HCT116 (cell line): ENCODE results near the gene CADPS2. TPM values are rescaled to one million over a fixed set of nuclear protein-coding genes. Genes with fewer than 3 reads are reported as not detected.

Source experiments
- ATAC-seq: fragments of 200-7000 bp; cut with Tn5 transposase; 2 replicates; pipeline ENCODE4 v1.9.1; 2020; ENCODE audit warnings: mild to moderate bottlenecking, moderate library complexity
- BruUV-seq: library from RNA; stranded (reverse); fragments of 400-500 nt; replicated peaks from 2 replicates; lab custom pipeline; 2021; lab: Mats Ljungman, UMichigan
- CTCF ChIA-PET: fragments of 300-600 bp; sonication (Branson Sonifier 250); formaldehyde crosslinking; loops from one replicate; lab custom pipeline; 2021; ENCODE audit warnings: antibody characterized with exemption; lab: Charles Lee
- POLR2A ChIA-PET: fragments of 300-600, 350-600 bp; sonication (Branson Sonifier 250); formaldehyde crosslinking; loops from one replicate; lab custom pipeline; 2021; ENCODE audit warnings: antibody characterized with exemption; lab: Charles Lee
- RAD21 ChIA-PET, 2 experiments: fragments of 300-600 bp; sonication (Branson Sonifier 250); formaldehyde crosslinking; loops; one replicate each; lab custom pipeline; 2023; ENCODE audit warnings: low total read pairs in 2 of 2; ENCODE audit not compliant: uncharacterized antibody in 2 of 2, unreplicated experiment in 2 of 2, low non-redundant PET in 1 of 2; lab: Charles Lee
- DNase-seq: peaks from one replicate; pipeline ENCODE4 v3.0.0-alpha.2; 2010; ENCODE audit warnings: low read depth, low spot score
- H2AFZ ChIP-seq: fragments of 200-600 bp; shearing (Covaris generic), sonication (generic); 2 replicates; pipeline ENCODE4 v1.6.1; 2017; ENCODE audit warnings: low read depth, mixed run types, mixed read lengths, antibody characterized with exemption, low read length; ENCODE audit not compliant: poor library complexity, severe bottlenecking
- H3K27ac ChIP-seq: 2 replicates; pipeline ENCODE4 v1.5.1; 2012; ENCODE audit warnings: low read depth, low read length
- H3K27me3 ChIP-seq: fragments of 200-600 bp; sonication (generic); 2 replicates; pipeline ENCODE4 v1.6.1; 2016; ENCODE audit warnings: mixed run types, low read length, mixed read lengths; ENCODE audit not compliant: insufficient read depth
- H3K36me3 ChIP-seq, 2 experiments: fragments of 200-500 bp in 1 of 2; fragments of 200-600 bp in 1 of 2; sonication (Bioruptor generic) in 1 of 2; sonication (generic) in 1 of 2; 2 replicates each; pipeline versions ENCODE4 v1.5.1 to v1.6.1; 2014 to 2016; ENCODE audit warnings: low read length in 2 of 2, inconsistent platforms in 1 of 2, mixed read lengths in 1 of 2, mixed run types in 1 of 2; ENCODE audit not compliant: insufficient read depth in 2 of 2, control insufficient read depth in 1 of 2
- H3K4me1 ChIP-seq, 2 experiments: fragments of 200-600 bp in 1 of 2; sonication (generic) in 1 of 2; 2 replicates each; pipeline versions ENCODE4 v1.5.1 to v1.6.1; 2012 to 2017; ENCODE audit warnings: low read length in 2 of 2, inconsistent platforms in 1 of 2, mild to moderate bottlenecking in 1 of 2, mixed read lengths in 1 of 2, mixed run types in 1 of 2, moderate library complexity in 1 of 2; ENCODE audit not compliant: insufficient read depth in 2 of 2, control insufficient read depth in 1 of 2
- H3K4me2 ChIP-seq: fragments of 200-600 bp; sonication (generic); 2 replicates; pipeline ENCODE4 v1.6.1; 2017; ENCODE audit warnings: mixed run types, low read length, mixed read lengths
- H3K4me3 ChIP-seq, 2 experiments: fragments of 200-600 bp in 1 of 2; sonication (generic) in 1 of 2; replicated peaks in 1 of 2; 2 replicates each; pipeline ENCODE4 v1.5.1; 2011 to 2016; ENCODE audit warnings: low read length in 2 of 2, control low read depth in 1 of 2, low read depth in 1 of 2, mild to moderate bottlenecking in 1 of 2, mixed read lengths in 1 of 2, mixed run types in 1 of 2
- H3K79me2 ChIP-seq: fragments of 200-600 bp; sonication (generic); 2 replicates; pipeline ENCODE4 v1.6.1; 2017; ENCODE audit warnings: mild to moderate bottlenecking, mixed run types, low read length, moderate library complexity, mixed read lengths; ENCODE audit not compliant: insufficient read depth
- H3K9ac ChIP-seq: fragments of 200-600 bp; sonication (generic); 2 replicates; pipeline ENCODE4 v1.6.1; 2016; ENCODE audit warnings: low read length, mixed read lengths
- H3K9me2 ChIP-seq: fragments of 200-600 bp; sonication (generic), shearing (Covaris generic); 2 replicates; pipeline ENCODE4 v1.6.1; 2017; ENCODE audit warnings: mixed run types, mild to moderate bottlenecking, moderate library complexity; ENCODE audit not compliant: insufficient read depth
- H3K9me3 ChIP-seq, 2 experiments: fragments of 200-500 bp in 1 of 2; fragments of 200-600 bp in 1 of 2; sonication (Bioruptor generic) in 1 of 2; sonication (generic) in 1 of 2; 2 replicates each; pipeline ENCODE4 v1.6.1; 2014 to 2017; ENCODE audit warnings: low read length in 2 of 2, mixed read lengths in 2 of 2, inconsistent platforms in 1 of 2, low read depth in 1 of 2, mild to moderate bottlenecking in 1 of 2, mixed run types in 1 of 2, moderate library complexity in 1 of 2; ENCODE audit not compliant: control insufficient read depth in 1 of 2, insufficient read depth in 1 of 2
- H4K20me1 ChIP-seq: fragments of 200-600 bp; sonication (generic), shearing (Covaris generic); 2 replicates; pipeline ENCODE4 v1.6.1; 2017; ENCODE audit warnings: mixed run types, mild to moderate bottlenecking, moderate library complexity; ENCODE audit not compliant: insufficient read depth
- EGR1 ChIP-seq: IDR thresholded peaks from 2 replicates; pipeline ENCODE4 v1.6.1; 2012; ENCODE audit warnings: low read depth
- ELF1 ChIP-seq: IDR thresholded peaks from 2 replicates; pipeline ENCODE4 v1.6.1; 2012; ENCODE audit warnings: low read depth, borderline replicate concordance
- EZH2 ChIP-seq: fragments of 200-600 bp; sonication (generic); IDR thresholded peaks from 2 replicates; pipeline ENCODE4 v1.6.1; 2017; ENCODE audit warnings: antibody characterized with exemption, mixed run types
- POLR2A ChIP-seq: IDR thresholded peaks from 2 replicates; pipeline ENCODE4 v1.7.0; 2011; ENCODE audit warnings: borderline replicate concordance; ENCODE audit not compliant: insufficient read depth, insufficient read length; ENCODE audit errors: extremely low read depth
- SIN3A ChIP-seq: IDR thresholded peaks from 2 replicates; pipeline ENCODE4 v1.6.1; 2012; ENCODE audit warnings: low read depth
- SP1 ChIP-seq: IDR thresholded peaks from 2 replicates; pipeline ENCODE4 v1.6.1; 2012; ENCODE audit warnings: low read depth
- intact Hi-C: fragments of 100-400 bp; cut with micrococcal nuclease; formaldehyde crosslinking; loops from 2 replicates; pipeline ENCODE4 v1.10.0; 2022
- total RNA-seq: library from RNA; stranded (reverse); gene quantifications from one replicate; pipeline ENCODE4 v1.2.1, GENCODE V29; 2021; ENCODE audit not compliant: unreplicated experiment
- TF ChIP-seq, protein P1 (sequence below): IDR thresholded peaks from 2 replicates; pipeline ENCODE4 v1.6.1; 2012
- TF ChIP-seq, protein P2 (sequence below): IDR thresholded peaks from 2 replicates; pipeline ENCODE4 v1.6.1; 2011; ENCODE audit warnings: mild to moderate bottlenecking, low read length, moderate library complexity; ENCODE audit not compliant: insufficient replicate concordance; ENCODE audit errors: extremely low read depth
- TF ChIP-seq, protein P3 (sequence below), 3 experiments: fragments of 200-600 bp in 1 of 3; sonication (generic) in 1 of 3; IDR thresholded peaks in 2 of 3; conservative IDR thresholded peaks in 1 of 3; 2 replicates each; pipeline ENCODE4 v1.5.1; 2012 to 2017; ENCODE audit warnings: low read depth in 2 of 3, low read length in 2 of 3, antibody characterized with exemption in 1 of 3, borderline replicate concordance in 1 of 3, control low read depth in 1 of 3, mild to moderate bottlenecking in 1 of 3, mixed read lengths in 1 of 3, mixed run types in 1 of 3, moderate library complexity in 1 of 3; ENCODE audit not compliant: insufficient read depth in 1 of 3
- TF ChIP-seq, protein P4 (sequence below): IDR thresholded peaks from 2 replicates; pipeline ENCODE4 v1.6.1; 2012

The CADPS2 gene
- total RNA-seq, 1 experiment from 2014 or later: 7.5 TPM

DNA sequence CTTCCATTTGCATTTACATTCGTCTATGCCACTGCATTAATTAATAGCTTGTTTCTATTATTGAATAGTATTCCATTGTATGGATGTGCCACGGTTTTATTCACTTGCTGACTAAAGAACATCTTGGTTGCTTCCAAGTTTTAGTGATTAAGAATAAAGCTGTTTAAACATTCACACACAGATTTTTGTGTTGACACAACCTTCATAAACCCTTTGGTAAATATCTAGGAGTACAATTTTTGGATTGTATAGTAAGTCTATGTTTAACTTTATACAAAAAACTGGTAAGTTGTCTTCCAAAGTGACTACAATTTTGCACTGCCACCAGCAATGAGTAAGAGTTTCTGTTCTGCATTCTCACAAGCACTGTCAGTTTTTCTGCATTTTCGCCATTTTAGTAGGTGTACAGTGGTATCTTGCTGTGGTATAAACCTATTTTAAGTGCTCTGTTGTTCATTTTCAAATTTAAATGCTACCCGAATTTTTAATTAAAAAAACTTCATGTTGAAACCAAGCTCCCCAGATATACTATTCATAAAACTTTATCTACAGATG is 308.7 kb downstream of the CADPS2 start:
- Histone ChIP-seq H3K4me2 (no peak overlapping the region), H3K27ac (no peak overlapping the region), H3K79me2 (no peaks in the 10 kb centered on the region), H3K9me2 (no peaks in the 10 kb centered on the region), H3K4me3 (no peak overlapping the region), H4K20me1 (no peaks in the 10 kb centered on the region), H3K4me1 (no peaks in the 10 kb centered on the region), H3K9ac (no peak overlapping the region), H2AFZ (no peak overlapping the region), H3K36me3 (no peaks in the 10 kb centered on the region), H3K27me3 (no peaks in the 10 kb centered on the region), H3K9me3 (no peaks in the 10 kb centered on the region)
- ChIA-PET POLR2A (no interaction called here), RAD21 (no interaction called here), CTCF (no interaction called here)
- DNase-seq (no peak), ATAC-seq (no peak)
- intact Hi-C loops: no loop called here
- BruUV-seq: no TSS peak
- no peak for TF ChIP-seq SP1
- TF ChIP-seq, protein P1, sequence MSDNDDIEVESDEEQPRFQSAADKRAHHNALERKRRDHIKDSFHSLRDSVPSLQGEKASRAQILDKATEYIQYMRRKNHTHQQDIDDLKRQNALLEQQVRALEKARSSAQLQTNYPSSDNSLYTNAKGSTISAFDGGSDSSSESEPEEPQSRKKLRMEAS: no peak
- TF ChIP-seq POLR2A: no peak
- no peak for TF ChIP-seq SIN3A
- no peak for TF ChIP-seq EZH2
- TF ChIP-seq, protein P2, sequence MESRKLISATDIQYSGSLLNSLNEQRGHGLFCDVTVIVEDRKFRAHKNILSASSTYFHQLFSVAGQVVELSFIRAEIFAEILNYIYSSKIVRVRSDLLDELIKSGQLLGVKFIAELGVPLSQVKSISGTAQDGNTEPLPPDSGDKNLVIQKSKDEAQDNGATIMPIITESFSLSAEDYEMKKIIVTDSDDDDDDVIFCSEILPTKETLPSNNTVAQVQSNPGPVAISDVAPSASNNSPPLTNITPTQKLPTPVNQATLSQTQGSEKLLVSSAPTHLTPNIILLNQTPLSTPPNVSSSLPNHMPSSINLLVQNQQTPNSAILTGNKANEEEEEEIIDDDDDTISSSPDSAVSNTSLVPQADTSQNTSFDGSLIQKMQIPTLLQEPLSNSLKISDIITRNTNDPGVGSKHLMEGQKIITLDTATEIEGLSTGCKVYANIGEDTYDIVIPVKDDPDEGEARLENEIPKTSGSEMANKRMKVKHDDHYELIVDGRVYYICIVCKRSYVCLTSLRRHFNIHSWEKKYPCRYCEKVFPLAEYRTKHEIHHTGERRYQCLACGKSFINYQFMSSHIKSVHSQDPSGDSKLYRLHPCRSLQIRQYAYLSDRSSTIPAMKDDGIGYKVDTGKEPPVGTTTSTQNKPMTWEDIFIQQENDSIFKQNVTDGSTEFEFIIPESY: no peak
- no peak for TF ChIP-seq EGR1
- TF ChIP-seq, protein P3, sequence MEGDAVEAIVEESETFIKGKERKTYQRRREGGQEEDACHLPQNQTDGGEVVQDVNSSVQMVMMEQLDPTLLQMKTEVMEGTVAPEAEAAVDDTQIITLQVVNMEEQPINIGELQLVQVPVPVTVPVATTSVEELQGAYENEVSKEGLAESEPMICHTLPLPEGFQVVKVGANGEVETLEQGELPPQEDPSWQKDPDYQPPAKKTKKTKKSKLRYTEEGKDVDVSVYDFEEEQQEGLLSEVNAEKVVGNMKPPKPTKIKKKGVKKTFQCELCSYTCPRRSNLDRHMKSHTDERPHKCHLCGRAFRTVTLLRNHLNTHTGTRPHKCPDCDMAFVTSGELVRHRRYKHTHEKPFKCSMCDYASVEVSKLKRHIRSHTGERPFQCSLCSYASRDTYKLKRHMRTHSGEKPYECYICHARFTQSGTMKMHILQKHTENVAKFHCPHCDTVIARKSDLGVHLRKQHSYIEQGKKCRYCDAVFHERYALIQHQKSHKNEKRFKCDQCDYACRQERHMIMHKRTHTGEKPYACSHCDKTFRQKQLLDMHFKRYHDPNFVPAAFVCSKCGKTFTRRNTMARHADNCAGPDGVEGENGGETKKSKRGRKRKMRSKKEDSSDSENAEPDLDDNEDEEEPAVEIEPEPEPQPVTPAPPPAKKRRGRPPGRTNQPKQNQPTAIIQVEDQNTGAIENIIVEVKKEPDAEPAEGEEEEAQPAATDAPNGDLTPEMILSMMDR (IDR thresholded peaks at IDR 0.05 in 2 of 3, conservative IDR thresholded peaks at IDR 0.05 in 1 of 3; ENCODE audit: borderline replicate concordance in 1 of 3, insufficient read depth in 1 of 3, low read depth in 2 of 3, low read length in 2 of 3): no peak
- TF ChIP-seq, protein P4, sequence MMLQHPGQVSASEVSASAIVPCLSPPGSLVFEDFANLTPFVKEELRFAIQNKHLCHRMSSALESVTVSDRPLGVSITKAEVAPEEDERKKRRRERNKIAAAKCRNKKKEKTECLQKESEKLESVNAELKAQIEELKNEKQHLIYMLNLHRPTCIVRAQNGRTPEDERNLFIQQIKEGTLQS: no peak
- TF ChIP-seq ELF1: no peak
